GM20000 (cell line): ENCODE results near the gene SEMA3F.

Source experiments
- DNase-seq: peaks from one replicate; pipeline ENCODE4 v3.0.0; 2012; ENCODE audit warnings: low spot score
- TF ChIP-seq, protein P1 (sequence below): IDR thresholded peaks from 2 replicates; pipeline ENCODE4 v1.5.1; 2012; ENCODE audit warnings: mild to moderate bottlenecking, control low read depth; ENCODE audit errors: extremely low read depth, missing control alignments

The SEMA3F gene

GRCh38 chr3:50232303-50232702 lies 77.2 kb downstream of the SEMA3F start:
- TF ChIP-seq, protein P1, sequence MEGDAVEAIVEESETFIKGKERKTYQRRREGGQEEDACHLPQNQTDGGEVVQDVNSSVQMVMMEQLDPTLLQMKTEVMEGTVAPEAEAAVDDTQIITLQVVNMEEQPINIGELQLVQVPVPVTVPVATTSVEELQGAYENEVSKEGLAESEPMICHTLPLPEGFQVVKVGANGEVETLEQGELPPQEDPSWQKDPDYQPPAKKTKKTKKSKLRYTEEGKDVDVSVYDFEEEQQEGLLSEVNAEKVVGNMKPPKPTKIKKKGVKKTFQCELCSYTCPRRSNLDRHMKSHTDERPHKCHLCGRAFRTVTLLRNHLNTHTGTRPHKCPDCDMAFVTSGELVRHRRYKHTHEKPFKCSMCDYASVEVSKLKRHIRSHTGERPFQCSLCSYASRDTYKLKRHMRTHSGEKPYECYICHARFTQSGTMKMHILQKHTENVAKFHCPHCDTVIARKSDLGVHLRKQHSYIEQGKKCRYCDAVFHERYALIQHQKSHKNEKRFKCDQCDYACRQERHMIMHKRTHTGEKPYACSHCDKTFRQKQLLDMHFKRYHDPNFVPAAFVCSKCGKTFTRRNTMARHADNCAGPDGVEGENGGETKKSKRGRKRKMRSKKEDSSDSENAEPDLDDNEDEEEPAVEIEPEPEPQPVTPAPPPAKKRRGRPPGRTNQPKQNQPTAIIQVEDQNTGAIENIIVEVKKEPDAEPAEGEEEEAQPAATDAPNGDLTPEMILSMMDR, result no peak

DNA sequence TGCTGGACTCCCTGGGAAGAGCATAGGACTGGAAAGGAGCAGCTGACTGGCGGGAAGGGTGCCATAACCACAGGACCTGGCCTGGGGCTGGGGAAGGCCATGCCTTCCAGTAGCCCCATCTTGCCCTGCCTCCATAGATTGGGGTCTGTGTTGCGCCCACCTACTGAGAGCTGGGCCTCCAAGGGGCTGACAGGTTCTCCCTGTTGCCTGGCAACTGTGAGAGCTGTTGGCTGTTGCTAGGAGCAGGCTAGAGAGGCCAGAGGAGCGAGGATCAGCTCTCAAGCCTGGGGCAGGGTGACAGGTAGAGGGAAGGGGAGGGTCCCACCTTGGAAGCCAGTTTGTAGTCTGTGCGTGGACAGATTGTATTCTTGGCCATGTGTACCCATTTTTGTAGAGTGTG lies 78.1 kb downstream of the SEMA3F start:
- TF ChIP-seq, protein P1, result no peak
- no peak for DNase-seq

More at GRCh38 chr3:50232303-50232702, 77.2 kb downstream of the SEMA3F start:
- no peak for DNase-seq

DNA sequence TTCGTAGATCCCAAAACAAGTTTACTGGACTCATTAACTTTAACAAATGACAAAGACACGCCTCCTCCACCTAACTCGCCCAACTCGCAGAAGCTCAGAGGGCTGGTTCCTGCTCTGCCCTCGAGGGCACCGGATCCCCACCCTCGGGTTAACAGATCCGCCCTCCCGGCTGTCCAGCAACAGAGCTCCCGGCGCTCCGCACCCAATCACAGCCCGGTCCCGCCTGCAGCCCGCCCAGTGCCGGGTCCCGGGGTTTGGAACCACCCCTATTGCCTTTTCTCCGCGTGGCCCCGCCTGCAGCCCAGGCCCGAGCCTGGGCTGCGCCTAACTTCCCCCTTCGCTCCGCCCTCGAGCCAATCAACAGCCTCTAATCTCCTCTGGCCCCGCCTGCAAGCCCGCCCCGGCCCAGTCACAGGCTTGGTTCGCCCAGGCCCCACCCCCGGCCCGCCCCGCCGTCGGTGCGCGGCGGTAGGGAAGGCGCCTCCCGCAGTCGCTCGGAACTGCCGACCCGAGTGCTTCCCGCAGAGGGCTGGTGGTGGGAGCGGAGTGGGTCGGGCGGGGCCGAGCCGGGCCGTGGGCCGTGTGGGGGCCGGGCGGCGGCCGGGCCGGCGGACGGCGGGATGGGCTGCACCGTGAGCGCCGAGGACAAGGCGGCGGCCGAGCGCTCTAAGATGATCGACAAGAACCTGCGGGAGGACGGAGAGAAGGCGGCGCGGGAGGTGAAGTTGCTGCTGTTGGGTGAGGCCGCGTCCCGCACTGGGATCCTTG lies 80.8 kb downstream of the SEMA3F start, which contains the start of gene GNAI2:
Gene GNAI2 (plus strand): TSS at position 489 of the 768 bp plus-strand sequence. CDS start 132 bp downstream, at position 621.
- TF ChIP-seq, protein P1, result no peak
- DNase-seq, result peak; percentile 99

DNA sequence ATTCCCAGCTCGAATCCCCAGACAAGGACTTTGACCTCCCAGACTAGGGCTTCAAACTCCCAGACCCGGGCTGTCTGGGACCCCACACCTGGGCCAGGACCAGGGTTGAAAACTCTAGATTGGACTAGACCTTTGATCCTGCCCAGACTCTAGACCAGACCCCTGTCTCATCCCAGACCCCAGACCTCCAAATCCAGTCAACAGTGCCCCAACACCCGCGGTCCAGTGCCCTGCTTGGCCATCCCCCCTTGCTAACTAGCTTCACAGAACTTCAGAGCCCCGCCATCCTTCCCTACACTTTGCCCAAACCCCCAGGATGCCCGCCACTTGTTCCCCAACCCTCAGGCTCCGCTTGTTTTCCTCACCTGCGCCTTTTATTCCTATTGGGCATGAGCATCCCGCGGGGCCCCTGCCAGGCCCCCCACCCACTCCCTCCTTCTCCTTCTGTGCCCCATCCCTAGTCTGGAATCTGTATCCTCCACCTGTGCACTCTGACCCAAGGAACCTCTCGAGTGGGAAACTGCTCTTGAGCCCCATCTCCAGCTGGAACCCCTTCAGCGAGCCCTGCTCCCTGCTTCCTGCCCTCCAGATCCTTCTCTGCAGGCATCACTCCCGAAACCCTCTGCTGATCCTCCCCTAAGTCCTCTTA lies 81.5 kb downstream of the SEMA3F start:
- TF ChIP-seq, protein P1, result no peak
- no peak for DNase-seq

DNA sequence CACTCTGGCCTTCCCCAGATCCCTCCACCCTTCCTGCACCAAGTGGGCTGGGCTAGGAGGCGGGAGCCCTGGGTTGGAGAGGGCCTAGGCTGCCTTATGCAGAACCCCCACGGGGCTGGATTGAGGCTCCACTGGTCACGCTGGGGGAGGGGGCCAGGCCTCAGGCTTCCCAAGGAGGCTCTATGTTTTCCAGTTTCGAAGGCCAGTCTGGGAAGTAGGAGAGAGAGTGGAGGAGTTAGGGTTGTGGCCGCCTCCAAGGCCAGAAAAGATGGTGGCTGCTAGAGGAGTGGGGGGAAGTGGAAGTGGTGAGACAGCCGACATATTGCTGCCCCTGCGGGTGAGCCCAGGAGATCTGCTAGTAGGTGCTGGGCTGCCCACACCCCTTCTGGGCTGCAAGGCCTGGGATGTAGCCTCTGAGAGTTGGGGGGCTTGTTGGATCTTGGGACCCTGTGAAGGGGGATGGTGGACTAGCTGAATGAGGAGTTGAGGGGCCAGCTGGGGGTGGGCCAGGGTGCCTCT lies 82.1 kb downstream of the SEMA3F start:
- TF ChIP-seq, protein P1, result no peak
- DNase-seq, result no peak

- TF ChIP-seq, protein P1, result no peak
- peak; percentile 88 for DNase-seq
Observed at GRCh38 chr3:50237754-50238548, 82.8 kb downstream of the SEMA3F start.
